ENCODE results near the gene RBM42.
A peak's percentile ranks its signal among the peaks of the same experiment; 100 is the strongest.
"Not testable (repeated sequence)": the region's sequence is repeated elsewhere in the genome, so short reads cannot be mapped to it uniquely, and the experiment has no call there.

Gene RBM42, protein sequence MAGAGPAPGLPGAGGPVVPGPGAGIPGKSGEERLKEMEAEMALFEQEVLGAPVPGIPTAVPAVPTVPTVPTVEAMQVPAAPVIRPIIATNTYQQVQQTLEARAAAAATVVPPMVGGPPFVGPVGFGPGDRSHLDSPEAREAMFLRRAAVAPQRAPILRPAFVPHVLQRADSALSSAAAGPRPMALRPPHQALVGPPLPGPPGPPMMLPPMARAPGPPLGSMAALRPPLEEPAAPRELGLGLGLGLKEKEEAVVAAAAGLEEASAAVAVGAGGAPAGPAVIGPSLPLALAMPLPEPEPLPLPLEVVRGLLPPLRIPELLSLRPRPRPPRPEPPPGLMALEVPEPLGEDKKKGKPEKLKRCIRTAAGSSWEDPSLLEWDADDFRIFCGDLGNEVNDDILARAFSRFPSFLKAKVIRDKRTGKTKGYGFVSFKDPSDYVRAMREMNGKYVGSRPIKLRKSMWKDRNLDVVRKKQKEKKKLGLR

DNA sequence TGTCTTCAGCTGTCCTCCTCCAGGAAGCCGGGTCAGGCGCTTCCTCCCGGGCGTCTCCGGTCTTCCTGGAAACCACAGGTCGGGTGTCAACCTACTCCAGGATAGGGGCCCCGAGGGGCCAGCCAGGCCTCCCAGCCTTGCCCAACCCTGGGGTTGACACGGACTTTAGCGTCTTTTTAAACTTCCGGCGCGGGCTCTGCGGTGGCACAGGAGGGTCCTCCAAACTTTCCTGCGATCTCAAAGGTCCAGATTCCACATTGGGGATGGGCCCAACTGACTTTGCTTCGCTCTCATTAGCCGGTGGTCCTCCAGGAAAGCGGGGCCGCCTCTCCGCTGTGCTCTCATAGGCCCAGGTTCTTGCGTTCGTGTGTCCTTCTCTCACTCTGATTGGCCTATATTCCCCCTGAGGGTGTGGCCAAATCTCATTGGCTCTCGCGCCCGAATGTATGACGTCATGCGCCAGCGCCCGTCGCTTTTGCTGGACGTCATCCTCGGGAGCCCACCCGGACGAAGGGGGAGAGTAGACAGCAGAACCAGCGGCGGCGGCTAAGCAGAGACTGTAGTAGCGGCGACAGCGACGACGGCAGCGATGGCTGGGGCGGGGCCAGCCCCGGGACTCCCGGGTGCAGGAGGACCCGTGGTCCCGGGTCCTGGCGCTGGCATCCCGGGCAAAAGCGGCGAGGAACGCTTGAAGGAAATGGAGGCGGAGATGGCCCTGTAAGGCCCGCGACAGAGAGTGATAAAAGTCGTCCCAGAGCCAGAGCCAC, at the start of gene RBM42:
TSS of gene RBM42 (plus strand) at position 472 of the 767 bp plus-strand sequence. CDS start at position 590, 118 bp downstream.
- peak; percentile 100 for DNase-seq

DNA sequence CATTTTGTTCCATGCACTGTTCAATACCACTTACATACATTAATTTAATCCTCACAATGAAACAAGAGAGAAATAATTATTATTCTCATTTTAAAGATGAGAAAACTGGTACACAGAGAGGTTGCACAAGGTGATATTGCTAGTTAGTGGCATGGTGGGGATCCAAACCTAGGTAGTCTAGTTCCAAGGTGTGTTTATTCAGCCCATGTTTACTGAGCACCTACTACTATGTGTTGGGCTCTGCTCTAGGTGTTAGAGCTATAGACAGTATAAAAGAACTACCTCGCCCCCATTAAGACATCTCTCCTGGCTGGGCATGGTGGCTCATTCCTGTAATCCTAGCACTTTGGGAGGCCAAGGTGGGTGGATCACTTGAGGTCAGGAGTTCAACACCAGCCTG, 46.1 kb upstream of the RBM42 start:
- no peak for DNase-seq

DNA sequence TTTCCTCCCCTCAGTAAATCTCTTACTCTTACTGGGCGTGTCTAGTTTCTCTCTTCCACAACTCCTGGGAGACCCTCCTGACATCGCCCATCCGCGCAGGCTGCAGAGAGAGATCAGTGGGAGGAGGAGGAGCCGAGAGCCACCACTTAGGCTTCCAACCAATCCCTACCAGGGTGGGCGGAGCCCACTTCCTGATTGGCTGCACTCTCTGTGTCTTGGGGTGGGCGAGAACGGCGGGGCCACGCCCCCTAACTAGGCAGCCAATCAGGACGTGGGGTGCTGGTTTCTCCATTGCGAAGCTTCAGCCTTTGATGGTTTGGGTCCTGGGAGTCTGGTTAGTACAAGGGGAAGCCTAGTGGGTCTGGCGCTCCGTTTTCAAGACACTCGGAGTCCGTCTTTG, 43.0 kb upstream of the RBM42 start, which contains the start of gene PMIS2:
TSS of gene PMIS2 (plus strand) at position 326 of the 400 bp plus-strand sequence. CDS start 87 bp downstream, outside the sequence.
- no peak for DNase-seq

DNA sequence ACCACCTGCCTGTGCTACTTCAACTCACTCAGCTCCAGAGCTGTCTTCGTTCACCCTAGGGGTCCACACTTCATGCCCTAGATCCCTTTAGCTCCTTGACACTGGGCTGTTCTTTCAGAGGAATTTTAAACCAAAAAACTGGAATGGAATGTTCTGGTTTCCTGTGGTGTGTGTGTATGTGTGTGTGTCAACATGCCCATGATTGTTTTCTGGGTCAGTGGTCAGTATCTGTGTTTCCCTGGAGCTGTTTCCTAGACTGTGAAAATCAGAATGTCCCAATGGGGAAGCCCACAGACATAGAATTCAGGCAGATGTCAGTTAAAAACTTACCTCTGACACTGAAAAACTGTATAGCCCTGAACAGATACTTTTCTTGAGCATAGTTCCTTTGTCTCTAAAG, 41.5 kb upstream of the RBM42 start:
- no peak for DNase-seq

DNA sequence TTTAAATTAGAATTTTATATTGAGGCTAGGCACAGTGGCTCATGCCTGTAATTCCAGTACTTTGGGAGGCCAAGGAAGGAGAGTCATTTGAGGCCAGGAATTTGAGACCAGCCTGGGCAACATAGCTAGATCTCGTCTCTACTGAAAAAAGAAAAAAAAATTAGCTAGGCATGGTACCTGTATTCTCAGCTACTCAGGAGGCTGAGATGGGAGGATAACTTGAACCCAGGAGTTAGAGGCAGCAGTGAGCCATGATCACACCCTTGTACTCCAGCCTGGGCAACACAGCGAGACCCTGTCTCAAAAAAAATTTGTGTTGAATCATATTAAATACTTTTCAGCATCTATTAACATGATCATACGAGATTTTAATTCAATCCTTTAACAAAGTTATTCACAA, 38.0 kb upstream of the RBM42 start:
- no peak for DNase-seq

DNA sequence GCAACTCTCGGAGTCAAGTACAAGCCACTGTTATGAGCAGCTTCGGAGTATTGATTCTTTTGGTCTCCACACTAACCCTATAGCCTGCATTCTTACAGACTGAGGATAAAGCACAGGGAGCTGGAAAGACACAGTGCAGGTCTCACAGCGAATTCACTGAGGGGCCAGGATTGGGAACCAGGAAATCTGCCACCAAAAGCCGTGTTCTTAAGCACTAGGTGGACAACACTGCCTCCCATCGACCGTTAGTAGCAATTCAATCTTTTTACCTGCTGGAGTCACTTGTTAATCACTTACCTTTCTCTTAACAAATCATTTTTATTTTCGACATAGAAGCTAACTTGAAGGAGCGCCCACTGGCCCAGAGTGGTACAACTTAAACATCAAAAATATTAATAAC, 36.6 kb upstream of the RBM42 start:
- peak; percentile 39 for DNase-seq

DNA sequence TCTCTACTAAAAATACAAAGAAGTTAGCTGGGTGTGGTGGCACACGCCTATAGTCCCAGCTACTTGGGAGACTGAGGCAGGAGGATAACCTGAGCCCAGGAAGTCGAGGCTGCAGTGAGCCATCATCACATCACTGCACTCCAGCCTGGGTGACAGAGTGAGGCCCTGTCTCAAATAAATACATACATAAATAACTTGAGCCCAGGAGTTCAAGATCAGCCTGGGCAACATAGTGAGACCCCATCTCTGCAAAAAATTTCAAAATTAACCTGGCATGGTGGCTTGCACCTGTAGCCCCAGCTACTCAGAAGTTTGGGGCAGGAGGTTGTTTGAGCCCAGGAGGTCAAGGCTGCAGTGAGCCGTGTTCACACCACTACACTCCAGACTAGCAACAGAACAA, 33.8 kb upstream of the RBM42 start:
- not testable (repeated sequence) for DNase-seq

DNA sequence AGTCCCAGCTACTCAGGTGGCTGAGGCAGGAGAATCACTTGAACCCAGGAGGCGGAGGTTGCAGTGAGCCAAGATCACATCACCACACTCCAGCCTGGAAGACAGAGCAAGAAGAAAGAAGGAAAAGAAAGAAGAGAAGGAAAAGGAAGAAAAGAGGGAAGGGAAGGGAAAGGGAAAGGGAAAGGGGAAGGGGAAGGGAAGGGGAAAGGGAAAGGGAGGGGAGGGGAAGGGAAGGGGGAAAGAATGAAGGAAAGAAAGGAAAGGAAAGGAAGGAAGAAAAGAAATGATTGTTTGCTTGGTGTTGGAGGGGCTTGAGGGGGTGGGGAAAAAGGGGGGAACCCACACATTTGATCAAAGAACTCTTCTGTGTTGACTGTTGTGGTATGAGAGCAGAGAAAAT, 32.9 kb upstream of the RBM42 start:
- no peak for DNase-seq

DNA sequence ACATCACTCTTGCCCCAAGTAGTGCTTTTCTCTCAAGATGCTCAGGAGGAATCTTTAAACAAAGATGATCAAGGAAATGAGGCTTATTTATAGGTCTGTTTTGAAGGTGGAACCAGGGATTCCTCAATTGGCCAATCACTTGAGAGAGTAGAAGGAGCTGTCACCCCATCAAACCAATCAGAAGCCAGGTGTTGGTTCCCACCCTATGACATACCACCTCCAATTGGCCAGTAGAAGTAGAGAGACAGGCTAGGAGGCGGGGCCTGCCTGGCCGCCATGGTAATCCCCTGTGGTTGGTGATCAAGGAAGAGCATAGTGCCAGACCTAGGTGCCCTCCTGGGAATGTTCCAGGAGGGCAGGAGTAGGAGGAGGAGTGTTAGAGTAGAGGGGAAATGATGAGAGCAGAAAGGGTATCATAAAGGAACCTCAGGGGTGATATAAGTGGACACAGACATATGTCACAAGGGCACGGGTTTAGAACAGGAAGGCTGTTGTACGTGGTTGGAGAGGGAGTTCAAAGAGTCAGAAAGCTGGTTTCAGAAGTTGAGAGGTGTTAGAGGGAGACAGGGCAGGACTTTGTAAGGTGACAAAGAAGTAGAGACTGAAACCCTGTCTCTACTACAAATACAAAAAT, 32.4 kb upstream of the RBM42 start:
- DNase-seq = peak; percentile 16

DNA sequence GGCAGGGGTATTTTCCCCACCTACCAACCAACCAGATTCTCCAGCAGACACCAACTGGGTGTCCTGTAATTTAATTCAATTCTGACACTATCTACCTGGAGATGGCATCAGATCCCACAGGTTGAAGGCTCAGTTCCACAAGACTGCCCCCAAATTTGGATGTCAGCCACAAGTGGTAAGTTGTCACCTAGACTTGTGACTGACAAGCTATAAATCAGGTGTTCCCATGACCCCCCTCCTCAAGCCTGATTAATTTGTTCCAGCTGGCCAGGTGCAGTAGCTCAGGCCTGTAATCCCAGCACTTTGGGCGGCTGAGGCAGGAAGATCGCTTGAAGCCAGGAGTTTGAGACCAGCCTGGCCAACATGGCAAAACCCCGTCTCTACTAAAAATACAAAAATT, 26.9 kb upstream of the RBM42 start:
- no peak for DNase-seq

DNA sequence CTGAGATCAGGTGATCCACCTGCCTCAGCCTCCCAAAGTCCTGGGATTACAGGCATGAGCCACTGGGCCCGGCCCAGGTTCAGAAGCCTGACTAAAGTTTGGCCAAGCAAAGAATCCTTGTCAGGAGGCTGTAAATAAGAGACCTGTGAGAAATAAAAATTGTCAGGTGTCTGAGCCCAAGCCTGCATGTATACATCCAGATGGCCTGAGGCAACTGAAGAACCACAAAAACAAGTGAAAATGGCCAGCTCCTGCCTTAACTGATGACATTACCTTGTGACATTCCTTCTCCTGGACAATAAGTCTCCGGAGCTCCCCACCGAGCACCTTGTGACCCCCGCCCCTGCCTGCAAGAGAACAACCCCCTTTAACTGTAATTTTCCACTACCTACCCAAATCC, 24.4 kb upstream of the RBM42 start:
- DNase-seq = not testable (repeated sequence)

DNA sequence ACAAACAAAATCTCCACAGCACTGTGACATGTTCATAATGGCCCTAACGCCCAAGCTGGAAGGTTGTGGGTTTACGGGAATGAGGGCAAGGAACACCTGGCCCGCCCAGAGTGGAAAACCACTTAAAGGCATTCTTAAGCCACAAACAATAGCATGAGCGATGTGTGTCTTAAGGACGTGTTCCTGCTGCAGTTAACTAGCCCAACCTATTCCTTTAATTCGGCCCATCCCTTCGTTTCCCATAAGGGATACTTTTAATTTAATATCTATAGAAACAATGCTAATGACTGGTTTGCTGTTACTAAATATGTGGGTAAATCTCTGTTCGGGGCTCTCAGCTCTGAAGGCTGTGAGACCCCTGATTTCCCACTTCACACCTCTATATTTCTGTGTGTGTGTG, 21.7 kb upstream of the RBM42 start:
- peak; percentile 4 for DNase-seq

DNA sequence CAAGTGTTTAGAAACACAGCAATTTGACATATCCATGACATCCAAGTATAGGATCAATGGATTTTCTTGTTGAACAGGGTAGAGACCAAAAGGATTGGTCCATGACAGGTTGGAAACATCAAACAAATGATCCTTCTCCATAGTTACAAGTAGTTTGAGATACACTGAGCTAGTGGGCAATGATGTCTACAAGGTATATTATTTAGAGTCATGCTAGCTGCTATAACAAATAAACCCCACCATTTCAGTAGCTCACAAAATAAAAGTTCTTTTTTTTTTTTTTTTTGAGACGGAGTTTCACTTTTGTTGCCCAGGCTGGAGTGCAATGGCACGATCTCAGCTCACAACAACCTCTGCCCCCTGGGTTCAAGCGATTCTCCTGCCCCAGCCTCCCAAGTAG, 21.2 kb upstream of the RBM42 start:
- no peak for DNase-seq

DNA sequence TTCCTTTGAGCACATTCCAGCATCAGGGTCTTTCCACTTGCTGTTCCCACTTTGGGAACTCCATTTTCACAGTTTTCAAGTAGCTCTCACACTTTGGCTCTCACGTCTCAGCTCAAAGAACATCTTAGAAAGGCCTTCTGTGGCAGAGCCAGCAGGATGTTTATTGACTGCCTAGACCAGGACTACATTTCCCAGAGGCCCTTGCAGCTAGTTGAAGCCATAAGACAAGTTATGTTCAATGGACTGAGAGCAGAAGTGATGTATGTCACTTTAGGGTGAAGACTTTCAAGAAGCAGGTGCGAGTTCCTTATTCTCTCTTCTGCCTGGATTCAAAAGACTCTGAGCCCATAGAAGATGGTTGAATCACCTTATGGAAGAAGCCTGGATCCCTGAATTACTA, 20.6 kb upstream of the RBM42 start:
- DNase-seq = peak; percentile 13

DNA sequence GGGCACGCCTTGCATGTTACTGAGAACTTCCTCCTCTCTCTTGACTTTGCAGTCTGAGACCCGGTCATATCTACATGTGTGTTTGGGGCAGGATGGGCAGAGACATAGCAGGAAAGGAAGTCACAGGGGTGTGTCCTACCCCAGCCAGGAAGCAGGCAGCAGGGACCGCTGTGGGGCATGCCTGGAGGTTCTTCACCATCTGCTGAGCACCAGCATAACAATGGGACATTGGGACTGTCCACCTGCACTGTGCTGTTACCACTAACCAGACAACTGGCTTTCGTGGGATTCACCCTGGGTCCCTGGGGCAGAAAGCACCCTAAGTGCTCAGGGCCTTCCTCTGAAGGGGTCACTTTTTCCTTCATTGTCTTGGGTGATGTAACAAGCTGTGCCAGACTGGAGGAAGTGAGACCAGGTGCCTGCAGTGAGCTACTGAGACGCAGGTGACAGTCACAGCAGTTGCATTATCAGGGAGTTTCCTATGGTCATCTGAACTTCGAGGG, 18.9 kb upstream of the RBM42 start:
- DNase-seq = peak; percentile 11

DNA sequence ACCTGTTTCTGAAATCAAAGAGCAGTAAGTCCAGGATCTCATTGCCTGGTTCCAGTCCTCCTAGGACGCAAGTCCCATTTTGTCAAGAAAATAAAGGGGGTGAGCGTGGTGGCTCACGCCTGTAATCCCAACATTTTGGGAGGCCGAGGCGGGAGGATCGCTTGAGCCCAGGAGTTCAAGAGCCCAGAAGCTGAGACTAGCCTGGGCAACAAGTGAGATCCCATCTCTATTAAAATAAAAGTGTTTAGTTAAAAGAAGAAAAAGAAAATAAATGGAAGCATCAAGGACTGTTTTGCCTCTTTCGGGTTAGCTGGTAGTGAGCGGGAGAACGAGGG, 16.6 kb upstream of the RBM42 start:
- no peak for DNase-seq

DNA sequence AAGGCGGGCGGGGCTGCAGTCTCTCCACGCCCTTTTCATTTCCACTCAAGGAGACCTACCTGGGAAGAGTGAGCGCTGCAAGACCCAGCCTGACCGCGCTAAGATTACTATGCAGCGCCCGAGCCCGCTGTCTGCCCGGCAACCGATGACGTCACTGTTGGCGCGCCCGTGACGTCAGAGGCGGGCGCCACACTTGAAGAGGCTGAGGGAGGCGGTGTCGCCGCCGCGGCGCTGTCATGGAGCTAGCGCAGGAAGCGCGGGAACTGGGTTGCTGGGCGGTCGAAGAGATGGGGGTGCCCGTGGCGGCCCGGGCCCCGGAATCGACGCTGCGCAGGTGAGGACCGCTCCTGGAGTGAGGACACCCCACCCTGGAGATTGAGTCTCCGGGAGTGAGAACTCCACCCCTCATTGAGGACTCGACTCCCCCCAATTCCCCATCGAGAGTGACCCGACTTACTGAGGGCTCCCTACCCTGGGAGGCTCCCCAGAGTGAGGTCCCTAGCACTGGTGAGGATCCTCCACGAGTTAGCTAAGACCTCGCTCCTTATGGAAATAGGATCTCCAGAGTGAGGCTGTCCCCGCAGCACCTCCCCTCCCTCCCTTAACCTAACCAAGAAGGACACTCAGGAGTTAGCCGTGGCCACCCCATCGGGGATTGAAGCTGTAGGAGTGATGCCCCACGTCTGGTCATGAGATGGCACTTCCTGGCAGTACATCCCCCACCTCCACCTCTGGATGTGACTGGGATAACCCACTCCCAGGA, 16.1 kb upstream of the RBM42 start, which contains the start of gene HAUS5:
TSS of gene HAUS5 (plus strand) at position 177 of the 763 bp plus-strand sequence. CDS start at position 237, 60 bp downstream.
- DNase-seq = peak; percentile 98

DNA sequence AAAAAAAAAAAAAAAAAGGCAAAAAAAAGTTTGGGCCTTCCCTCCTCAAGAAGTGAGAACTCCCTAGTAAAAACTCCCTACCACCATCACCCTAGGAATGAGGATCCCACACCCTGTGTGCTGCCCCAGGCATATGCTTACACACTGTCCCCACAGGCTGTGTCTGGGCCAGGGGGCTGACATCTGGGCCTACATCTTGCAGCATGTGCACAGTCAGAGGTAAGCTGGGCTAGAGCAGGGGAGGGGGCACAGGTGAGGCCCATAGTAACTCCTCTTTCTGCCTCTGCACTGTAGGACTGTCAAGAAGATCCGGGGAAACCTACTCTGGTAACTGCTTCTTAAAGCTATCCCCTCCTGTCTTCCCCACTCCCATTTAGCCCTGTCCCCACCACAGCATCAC, 15.3 kb upstream of the RBM42 start:
- no peak for DNase-seq

DNA sequence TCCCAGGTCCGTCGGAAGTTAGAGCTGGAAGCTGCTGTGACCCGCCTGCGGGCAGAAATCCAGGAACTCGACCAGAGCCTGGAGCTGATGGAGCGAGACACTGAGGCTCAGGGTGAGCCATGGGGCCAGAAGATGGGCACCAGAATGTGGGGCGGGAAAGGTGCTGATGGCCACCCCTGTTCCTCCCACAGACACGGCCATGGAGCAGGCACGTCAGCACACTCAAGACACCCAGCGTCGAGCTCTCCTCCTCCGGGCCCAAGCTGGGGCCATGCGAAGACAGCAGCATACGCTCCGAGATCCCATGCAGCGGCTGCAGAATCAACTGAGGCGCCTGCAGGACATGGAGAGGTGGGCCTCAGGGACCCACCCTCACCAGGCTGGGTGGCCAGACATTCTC, 13.8 kb upstream of the RBM42 start:
- DNase-seq = no peak

DNA sequence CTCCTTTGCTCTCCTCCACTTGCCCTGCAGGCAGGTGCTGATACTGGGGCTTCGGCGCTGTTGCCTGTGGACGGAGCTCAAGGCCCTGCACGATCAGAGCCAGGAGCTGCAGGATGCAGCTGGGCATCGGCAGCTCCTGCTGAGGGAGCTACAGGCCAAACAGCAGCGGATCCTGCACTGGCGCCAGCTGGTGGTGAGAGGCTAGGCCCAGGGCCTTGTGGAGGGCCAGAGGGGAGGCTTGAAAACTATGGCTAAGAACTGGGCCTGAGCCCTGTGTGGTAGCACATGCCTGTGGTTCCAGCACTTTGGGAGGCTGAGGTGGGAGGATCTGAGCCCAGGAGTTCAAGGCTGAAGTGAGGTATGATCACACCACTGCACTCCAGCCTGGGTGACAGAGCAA, 10.0 kb upstream of the RBM42 start:
- DNase-seq = no peak

DNA sequence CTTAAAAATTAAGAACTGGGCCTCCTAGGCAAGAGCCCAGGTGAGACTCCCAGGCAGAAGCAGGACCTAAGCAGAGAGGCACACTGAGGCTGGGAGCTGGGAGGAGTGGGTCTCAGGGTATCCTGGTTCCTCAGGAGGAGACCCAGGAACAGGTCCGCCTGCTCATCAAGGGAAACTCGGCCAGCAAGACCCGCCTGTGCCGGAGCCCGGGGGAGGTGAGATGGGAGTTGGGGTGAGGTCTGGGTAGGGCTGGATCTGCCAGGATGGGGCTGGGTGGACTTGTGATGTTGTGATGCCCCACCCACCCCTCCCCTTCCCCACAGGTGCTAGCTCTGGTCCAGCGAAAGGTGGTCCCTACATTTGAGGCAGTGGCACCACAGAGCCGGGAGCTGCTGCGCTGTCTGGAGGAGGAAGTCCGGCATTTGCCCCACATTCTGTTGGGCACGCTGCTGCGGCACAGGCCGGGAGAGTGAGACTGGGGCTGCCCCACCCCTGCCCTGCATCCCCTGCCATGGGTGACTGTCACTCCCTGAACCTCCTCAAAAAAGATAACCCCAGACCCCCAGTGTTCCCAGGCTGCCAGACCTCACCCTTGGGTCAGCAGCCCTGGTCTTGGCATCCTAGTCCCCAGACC, 9.4 kb upstream of the RBM42 start:
- DNase-seq = no peak

DNA sequence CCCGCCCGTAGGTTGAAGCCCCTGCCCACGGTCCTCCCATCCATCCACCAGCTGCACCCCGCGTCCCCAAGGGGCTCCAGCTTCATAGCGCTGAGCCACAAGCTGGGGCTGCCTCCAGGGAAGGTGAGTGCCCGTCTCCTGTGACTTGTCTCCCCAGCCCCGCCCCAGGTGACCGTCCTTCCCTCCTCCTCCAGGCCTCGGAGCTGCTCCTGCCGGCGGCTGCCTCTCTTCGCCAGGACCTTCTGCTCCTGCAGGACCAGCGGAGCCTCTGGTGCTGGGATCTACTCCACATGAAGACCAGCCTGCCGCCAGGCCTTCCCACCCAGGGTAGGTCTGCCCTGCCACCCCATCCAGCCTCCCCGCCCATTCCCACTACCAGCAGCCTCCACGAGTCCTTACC, 8.8 kb upstream of the RBM42 start:
- DNase-seq = no peak

All from OCI-M1 (cell line).